HepG2 (cell line): ENCODE data around the gene FPGS. TPM values are rescaled to one million over a fixed set of nuclear protein-coding genes. Genes with fewer than 3 reads are reported as not detected.

Experiments used
- BCL6 ChIP-seq: IDR thresholded peaks from 2 replicates; pipeline ENCODE4 v1.6.1; 2016; ENCODE audit warnings: missing genetic modification reagents, missing compliant biosample characterization
- CTCF ChIP-seq: sonication (generic); formaldehyde crosslinking; IDR thresholded peaks from 2 replicates; pipeline ENCODE4 v1.5.0; 2020; ENCODE audit warnings: mild to moderate bottlenecking, missing genetic modification reagents, moderate library complexity
- MEIS1 ChIP-seq: sonication (generic); formaldehyde crosslinking; IDR thresholded peaks from 2 replicates; pipeline ENCODE4 v1.9.0; 2021; ENCODE audit warnings: mild to moderate bottlenecking, missing genetic modification reagents, moderate library complexity, borderline replicate concordance
- TAF15 ChIP-seq: fragments of 200-400 bp; formaldehyde crosslinking; IDR thresholded peaks from one replicate; pipeline ENCODE4 v1.6.1; 2018; ENCODE audit warnings: mild to moderate bottlenecking, low read depth, low read length; ENCODE audit not compliant: poor library complexity, severe bottlenecking
- THAP11 ChIP-seq: IDR thresholded peaks from 2 replicates; pipeline ENCODE4 v1.6.1; 2016; ENCODE audit warnings: missing biosample characterization, missing genetic modification reagents
- ZBTB44 ChIP-seq: sonication (generic); formaldehyde crosslinking; IDR thresholded peaks from 2 replicates; pipeline ENCODE4 v1.4.0; 2020; ENCODE audit warnings: missing genetic modification reagents
- ZFP37 ChIP-seq: sonication (generic); formaldehyde crosslinking; IDR thresholded peaks from 2 replicates; pipeline ENCODE4 v1.4.0; 2020; ENCODE audit warnings: missing genetic modification reagents, borderline replicate concordance
- ZFX ChIP-seq: sonication (generic); formaldehyde crosslinking; IDR thresholded peaks from 2 replicates; pipeline ENCODE4 v1.4.0; 2020; ENCODE audit warnings: mild to moderate bottlenecking, low read depth, missing genetic modification reagents, moderate library complexity
- ZNF414 ChIP-seq: sonication (generic); formaldehyde crosslinking; IDR thresholded peaks from 2 replicates; pipeline ENCODE4 v1.5.0; 2020; ENCODE audit warnings: missing genetic modification reagents
- ZNF557 ChIP-seq: sonication (generic); formaldehyde crosslinking; IDR thresholded peaks from 2 replicates; pipeline ENCODE4 v1.4.0; 2020; ENCODE audit warnings: missing genetic modification reagents
- ZNF562 ChIP-seq: sonication (generic); formaldehyde crosslinking; IDR thresholded peaks from 2 replicates; pipeline ENCODE4 v1.8.0; 2022; ENCODE audit warnings: missing genetic modification reagents, borderline replicate concordance
- polyA plus RNA-seq, 8 experiments: library from polyadenylated mRNA; depleted of rRNA in 3 of 8; stranded (reverse) in 7 of 8; unstranded in 1 of 8; fragments of >200 nt; fragmentation: Illumina TruSeq in 4 of 8; extraction: Trizol in 4 of 8; gene quantifications; 2 replicates each; pipeline versions ENCODE4 v1.2.1 to v1.2.3, GENCODE V29; 2011 to 2016; ENCODE audit warnings: low read depth in 4 of 8, missing spikeins in 1 of 8, mixed read lengths in 1 of 8; ENCODE audit not compliant: insufficient read depth in 1 of 8
- total RNA-seq, 5 experiments: library from RNA; depleted of rRNA; stranded (reverse); fragments of >200 nt; fragmentation: Illumina TruSeq; extraction: Trizol; gene quantifications; 2 replicates each; pipeline ENCODE4 v1.2.3, GENCODE V29; 2016; ENCODE audit warnings: low read depth in 1 of 5

The FPGS gene
- total and polyA plus RNA-seq, 2 of the 13 experiments (the other 11 are each of a cell fraction or from before 2014, with no cell fraction given), result 35.6 to 36.8 TPM

DNA sequence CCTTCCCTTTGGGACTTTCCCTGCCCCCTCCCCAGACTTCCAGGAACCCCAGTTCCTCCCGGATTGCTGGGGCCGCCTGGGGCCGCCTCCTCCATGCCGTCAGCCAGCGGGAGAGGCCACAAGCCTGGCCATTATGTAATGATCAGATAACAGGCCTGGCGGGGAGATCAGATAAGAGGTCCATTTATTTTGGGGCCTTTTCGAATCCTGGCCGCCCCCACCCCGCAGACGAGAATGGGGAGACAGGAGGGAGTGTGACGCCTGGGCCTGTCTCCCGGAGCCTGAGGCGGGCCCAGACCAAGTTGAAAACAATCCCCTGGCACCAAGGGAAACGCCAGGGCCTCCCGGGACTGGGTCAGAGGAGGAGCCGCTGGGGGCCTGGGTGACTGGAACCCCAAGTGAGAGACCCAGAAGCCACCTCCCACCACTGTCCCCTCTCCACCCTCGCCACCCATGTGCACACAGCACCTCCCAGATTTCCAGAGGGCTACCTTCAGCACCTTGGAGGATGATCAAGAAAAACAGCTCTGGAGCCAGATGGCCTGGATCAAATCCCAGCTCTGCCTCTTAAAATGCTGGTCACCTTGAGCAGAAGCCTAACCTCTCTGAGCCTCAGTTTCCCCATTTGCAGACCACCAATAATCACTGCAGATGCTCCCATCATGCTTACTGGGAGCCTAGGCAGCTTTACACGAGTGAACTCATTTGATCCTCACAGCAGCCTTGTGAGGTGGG lies 43.9 kb downstream of the FPGS start (continued):
- TF ChIP-seq ZBTB44 (CRISPR knock-in tag), result no peak
- TF ChIP-seq ZNF562 (CRISPR knock-in tag), result no peak
- peak; percentile 58; the same call in 1 of the 2 replicates for TF ChIP-seq BCL6 (CRISPR knock-in tag)
- TF ChIP-seq MEIS1 (CRISPR knock-in tag), result no peak
- TF ChIP-seq ZNF557 (CRISPR knock-in tag), result no peak
- no peak for TF ChIP-seq TAF15
- TF ChIP-seq ZNF414 (CRISPR knock-in tag), result no peak
- TF ChIP-seq THAP11, result no peak
- no peak for TF ChIP-seq ZFP37 (CRISPR knock-in tag)
- TF ChIP-seq CTCF (CRISPR knock-in tag), result 0 out of 2 replicates have a peak, but pooled peaks have one; percentile 8
- 0 out of 2 replicates have a peak, but pooled peaks have one; percentile 24 for TF ChIP-seq ZFX
